ENCODE data around the gene ZFAND3. TPM values are rescaled to one million over a fixed set of nuclear protein-coding genes. Genes with fewer than 3 reads are reported as not detected.
A peak's percentile ranks its signal among the peaks of the same experiment; 100 is the strongest.

The ZFAND3 gene
- total and polyA plus RNA-seq, 2 donors (not counting 1 experiment from before 2014, with no cell fraction given), result 21.5 to 40.8 TPM

GRCh38 chr6:38063973-38064372 lies 244.4 kb downstream of the ZFAND3 start:
- H3K4me1 ChIP-seq (ENCODE audit: control insufficient read depth, extremely low read depth, insufficient read depth, low read length), result peaks cover 4% of the 10 kb centered on the region
- peaks cover 2% of the 10 kb centered on the region for H4K20me1 ChIP-seq (ENCODE audit: control insufficient read depth, extremely low read depth, insufficient read depth, low read length)
- H3K9ac ChIP-seq (ENCODE audit: insufficient read depth, low read length), result no peak overlapping the region
- H3K27me3 ChIP-seq (ENCODE audit: control insufficient read depth, insufficient read depth, low read length), result no peaks in the 10 kb centered on the region
- TF ChIP-seq CTCF (conservative IDR thresholded peaks at IDR 0.05 in 1 of 2, IDR thresholded peaks at IDR 0.05 in 1 of 2; ENCODE audit: low read depth in 1 of 2, low read length in 2 of 2) (no peak), EZH2 (IDR thresholded peaks at IDR 0.05; ENCODE audit: low read length, missing control alignments) (no peak)
- no peak for DNase-seq (ENCODE audit: low read depth in 2 of 2)
- H2AFZ ChIP-seq (ENCODE audit: low read length), result no peak overlapping the region
- H3K36me3 ChIP-seq (ENCODE audit: control insufficient read depth, insufficient read depth, low read length), result peaks cover 3% of the 10 kb centered on the region
- H3K79me2 ChIP-seq (ENCODE audit: control insufficient read depth, insufficient read depth, low read length), result no peaks in the 10 kb centered on the region
- no peak overlapping the region for H3K4me2 ChIP-seq (ENCODE audit: extremely low read depth, insufficient read depth, low read length)
- H3K9me3 ChIP-seq (ENCODE audit: control insufficient read depth, insufficient read depth, low read depth, low read length), result no peaks in the 10 kb centered on the region
- H3K4me3 ChIP-seq (replicated peaks in 1 of 4; ENCODE audit: control extremely low read depth in 1 of 4, insufficient read depth in 1 of 4, low read depth in 3 of 4, low read length in 4 of 4), result no peak overlapping the region
- no peak overlapping the region for H3K27ac ChIP-seq (ENCODE audit: insufficient read depth, low read length)

GRCh38 chr6:38064431-38064830 lies 244.9 kb downstream of the ZFAND3 start:
- peak in 1 of 2 donors; percentile 58 for DNase-seq (ENCODE audit: low read depth in 2 of 2)
- Histone ChIP-seq H3K36me3 (ENCODE audit: control insufficient read depth, insufficient read depth, low read length) (peaks cover 3% of the 10 kb centered on the region), H2AFZ (ENCODE audit: low read length) (no peak overlapping the region), H3K27ac (ENCODE audit: insufficient read depth, low read length) (no peak overlapping the region), H3K4me3 (replicated peaks in 1 of 4; ENCODE audit: control extremely low read depth in 1 of 4, insufficient read depth in 1 of 4, low read depth in 3 of 4, low read length in 4 of 4) (no peak overlapping the region), H4K20me1 (ENCODE audit: control insufficient read depth, extremely low read depth, insufficient read depth, low read length) (peaks cover 2% of the 10 kb centered on the region), H3K4me1 (ENCODE audit: control insufficient read depth, extremely low read depth, insufficient read depth, low read length) (peaks cover 4% of the 10 kb centered on the region), H3K27me3 (ENCODE audit: control insufficient read depth, insufficient read depth, low read length) (no peaks in the 10 kb centered on the region), H3K79me2 (ENCODE audit: control insufficient read depth, insufficient read depth, low read length) (no peaks in the 10 kb centered on the region), H3K9ac (ENCODE audit: insufficient read depth, low read length) (no peak overlapping the region), H3K4me2 (ENCODE audit: extremely low read depth, insufficient read depth, low read length) (no peak overlapping the region), H3K9me3 (ENCODE audit: control insufficient read depth, insufficient read depth, low read depth, low read length) (no peaks in the 10 kb centered on the region)
- TF ChIP-seq CTCF (conservative IDR thresholded peaks at IDR 0.05 in 1 of 2, IDR thresholded peaks at IDR 0.05 in 1 of 2; ENCODE audit: low read depth in 1 of 2, low read length in 2 of 2) (no peak), EZH2 (IDR thresholded peaks at IDR 0.05; ENCODE audit: low read length, missing control alignments) (no peak)

GRCh38 chr6:38065734-38066305 lies 246.3 kb downstream of the ZFAND3 start:
- H3K27ac ChIP-seq (ENCODE audit: insufficient read depth, low read length), result no peak overlapping the region
- H3K27me3 ChIP-seq (ENCODE audit: control insufficient read depth, insufficient read depth, low read length), result no peaks in the 10 kb centered on the region
- H3K9ac ChIP-seq (ENCODE audit: insufficient read depth, low read length), result no peak overlapping the region
- H3K36me3 ChIP-seq (ENCODE audit: control insufficient read depth, insufficient read depth, low read length), result peaks cover 3% of the 10 kb centered on the region
- no peaks in the 10 kb centered on the region for H3K9me3 ChIP-seq (ENCODE audit: control insufficient read depth, insufficient read depth, low read depth, low read length)
- H3K4me2 ChIP-seq (ENCODE audit: extremely low read depth, insufficient read depth, low read length), result no peak overlapping the region
- no peak for TF ChIP-seq CTCF (conservative IDR thresholded peaks at IDR 0.05 in 1 of 2, IDR thresholded peaks at IDR 0.05 in 1 of 2; ENCODE audit: low read depth in 1 of 2, low read length in 2 of 2)
- no peak for TF ChIP-seq EZH2 (IDR thresholded peaks at IDR 0.05; ENCODE audit: low read length, missing control alignments)
- peaks cover 2% of the 10 kb centered on the region for H4K20me1 ChIP-seq (ENCODE audit: control insufficient read depth, extremely low read depth, insufficient read depth, low read length)
- no peak for DNase-seq (ENCODE audit: low read depth in 2 of 2)
- no peak overlapping the region for H3K4me3 ChIP-seq (replicated peaks in 1 of 4; ENCODE audit: control extremely low read depth in 1 of 4, insufficient read depth in 1 of 4, low read depth in 3 of 4, low read length in 4 of 4)
- H3K79me2 ChIP-seq (ENCODE audit: control insufficient read depth, insufficient read depth, low read length), result no peaks in the 10 kb centered on the region
- peaks cover 4% of the 10 kb centered on the region for H3K4me1 ChIP-seq (ENCODE audit: control insufficient read depth, extremely low read depth, insufficient read depth, low read length)
- H2AFZ ChIP-seq (ENCODE audit: low read length), result no peak overlapping the region

All from fibroblast of lung (primary cell).